Measurements from ENCODE around the gene RUFY3.

DNA sequence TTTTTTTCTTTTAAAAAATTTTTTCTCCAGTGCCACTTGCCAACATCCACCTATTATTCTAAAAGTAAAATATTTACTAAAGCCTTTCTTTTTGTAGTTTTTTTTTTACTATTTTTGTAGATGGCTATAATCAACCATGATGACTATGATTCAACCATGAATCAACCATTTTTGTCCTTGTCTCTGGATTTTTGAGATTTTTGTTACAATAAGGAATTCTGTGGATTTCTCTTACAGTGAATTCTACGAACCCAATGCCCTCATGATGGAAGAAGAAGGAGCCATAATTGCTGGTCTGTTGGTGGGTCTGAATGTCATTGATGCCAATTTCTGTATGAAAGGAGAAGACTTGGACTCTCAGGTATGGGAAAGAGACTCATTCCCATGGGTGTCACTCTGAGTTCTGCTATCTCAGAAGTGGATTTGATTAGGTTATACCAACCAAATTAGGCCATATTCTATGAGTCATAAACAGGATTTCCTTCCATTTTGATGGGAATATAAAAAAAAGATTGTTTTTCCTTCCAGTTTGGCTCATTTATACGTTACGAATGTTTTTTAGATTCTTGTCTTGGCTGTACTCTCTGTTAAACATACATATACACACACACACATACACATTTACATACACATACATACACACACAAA lies 46.7 kb downstream of the RUFY3 start:
- TF ChIP-seq, protein P1, sequence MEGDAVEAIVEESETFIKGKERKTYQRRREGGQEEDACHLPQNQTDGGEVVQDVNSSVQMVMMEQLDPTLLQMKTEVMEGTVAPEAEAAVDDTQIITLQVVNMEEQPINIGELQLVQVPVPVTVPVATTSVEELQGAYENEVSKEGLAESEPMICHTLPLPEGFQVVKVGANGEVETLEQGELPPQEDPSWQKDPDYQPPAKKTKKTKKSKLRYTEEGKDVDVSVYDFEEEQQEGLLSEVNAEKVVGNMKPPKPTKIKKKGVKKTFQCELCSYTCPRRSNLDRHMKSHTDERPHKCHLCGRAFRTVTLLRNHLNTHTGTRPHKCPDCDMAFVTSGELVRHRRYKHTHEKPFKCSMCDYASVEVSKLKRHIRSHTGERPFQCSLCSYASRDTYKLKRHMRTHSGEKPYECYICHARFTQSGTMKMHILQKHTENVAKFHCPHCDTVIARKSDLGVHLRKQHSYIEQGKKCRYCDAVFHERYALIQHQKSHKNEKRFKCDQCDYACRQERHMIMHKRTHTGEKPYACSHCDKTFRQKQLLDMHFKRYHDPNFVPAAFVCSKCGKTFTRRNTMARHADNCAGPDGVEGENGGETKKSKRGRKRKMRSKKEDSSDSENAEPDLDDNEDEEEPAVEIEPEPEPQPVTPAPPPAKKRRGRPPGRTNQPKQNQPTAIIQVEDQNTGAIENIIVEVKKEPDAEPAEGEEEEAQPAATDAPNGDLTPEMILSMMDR (IDR thresholded peaks at IDR 0.05) = no peak
- TF ChIP-seq ZFX (IDR thresholded peaks at IDR 0.05; ENCODE audit: borderline replicate concordance) = no peak
